BJ (cell line): ENCODE measurements around the gene FOXP2. TPM values are rescaled to one million over a fixed set of nuclear protein-coding genes. Genes with fewer than 3 reads are reported as not detected.
"Not testable (repeated sequence)": the region's sequence is repeated elsewhere in the genome, so short reads cannot be mapped to it uniquely, and the experiment has no call there.

Experiments used
- CTCF ChIA-PET: fragments of 350-600 bp; formaldehyde crosslinking; extraction: SDS; loops from one replicate; lab custom pipeline; 2021; ENCODE audit warnings: antibody characterized with exemption, inconsistent platforms; lab: Yijun Ruan, JAX
- POLR2A ChIA-PET: fragments of 300-600 bp; sonication (Branson Sonifier 250); formaldehyde crosslinking; extraction: SDS; loops from one replicate; lab custom pipeline; 2021; ENCODE audit warnings: antibody characterized with exemption; lab: Charles Lee
- DNase-seq: peaks from one replicate; pipeline ENCODE4 v3.0.0-alpha.2; 2011; ENCODE audit warnings: low read depth
- H3K27me3 ChIP-seq: 2 replicates; pipeline ENCODE4 v1.6.0; 2011; ENCODE audit warnings: low read length; ENCODE audit not compliant: control insufficient read depth, insufficient read depth
- H3K36me3 ChIP-seq: 2 replicates; pipeline ENCODE4 v1.5.1; 2011; ENCODE audit warnings: low read length; ENCODE audit not compliant: control insufficient read depth, insufficient read depth
- H3K4me3 ChIP-seq: 2 replicates; pipeline ENCODE4 v1.5.1; 2011; ENCODE audit warnings: low read depth, mild to moderate bottlenecking, control low read depth, low read length
- CTCF ChIP-seq: IDR thresholded peaks from 2 replicates; pipeline ENCODE4 v1.5.1; 2011; ENCODE audit warnings: low read depth, mild to moderate bottlenecking, control low read depth, inconsistent platforms, low read length, moderate library complexity; ENCODE audit not compliant: insufficient read depth
- polyA plus RNA-seq: library from polyadenylated mRNA; depleted of rRNA; stranded (reverse); fragments of >200 nt; gene quantifications from 2 replicates; pipeline ENCODE4 v1.2.3, GENCODE V29; 2011

The FOXP2 gene
- polyA plus RNA-seq, 1 experiment, result 0.66 TPM

GRCh38 chr7:114554781-114555537, 140.3 kb downstream of the FOXP2 start:
- no peaks in the 10 kb centered on the region for H3K27me3 ChIP-seq
- ChIA-PET CTCF (no interaction called here), POLR2A (no interaction called here)
- no peak overlapping the region for H3K4me3 ChIP-seq
- no peak for TF ChIP-seq CTCF
- DNase-seq, result no peak
- no peaks in the 10 kb centered on the region for H3K36me3 ChIP-seq

- CTCF ChIA-PET, result no interaction called here
- TF ChIP-seq CTCF, result no peak
- H3K36me3 ChIP-seq, result no peaks in the 10 kb centered on the region
- H3K27me3 ChIP-seq, result no peaks in the 10 kb centered on the region; the same call in 1 of the 2 replicates
- peak; percentile 39 for DNase-seq
- H3K4me3 ChIP-seq, result no peak overlapping the region
- POLR2A ChIA-PET, result no interaction called here
Observed at GRCh38 chr7:114567416-114567815, 152.8 kb downstream of the FOXP2 start.

- no peak for DNase-seq
- no peak for TF ChIP-seq CTCF
- ChIA-PET POLR2A (no interaction called here), CTCF (interaction anchor here (0.7 kb wide), 1 partner anchor 52 kb away, joined by 3 read pairs; no protein-coding TSS in a partner anchor)
- H3K36me3 ChIP-seq, result no peaks in the 10 kb centered on the region
- H3K27me3 ChIP-seq, result no peaks in the 10 kb centered on the region; the same call in 1 of the 2 replicates
- H3K4me3 ChIP-seq, result no peak overlapping the region
Observed at GRCh38 chr7:114569220-114569619, 154.6 kb downstream of the FOXP2 start.

- H3K4me3 ChIP-seq, result no peak overlapping the region
- no peaks in the 10 kb centered on the region for H3K36me3 ChIP-seq
- POLR2A ChIA-PET, result no interaction called here
- CTCF ChIA-PET, result no interaction called here
- no peaks in the 10 kb centered on the region for H3K27me3 ChIP-seq
- no peak for TF ChIP-seq CTCF
- DNase-seq, result no peak
Observed at GRCh38 chr7:114574384-114574783, 159.8 kb downstream of the FOXP2 start.

- H3K4me3 ChIP-seq, result no peak overlapping the region
- H3K27me3 ChIP-seq, result no peaks in the 10 kb centered on the region
- TF ChIP-seq CTCF, result no peak
- CTCF ChIA-PET, result no interaction called here
- no peaks in the 10 kb centered on the region for H3K36me3 ChIP-seq
- POLR2A ChIA-PET, result no interaction called here
- DNase-seq, result no peak
Observed at GRCh38 chr7:114575098-114575497, 160.5 kb downstream of the FOXP2 start.

- H3K36me3 ChIP-seq, H3K27me3 ChIP-seq, H3K4me3 ChIP-seq, POLR2A ChIA-PET, CTCF ChIA-PET, DNase-seq: not testable (repeated sequence)
Observed at GRCh38 chr7:114580963-114581362, 166.3 kb downstream of the FOXP2 start.
